IMR-90 (cell line): ENCODE results near the gene ACACB. TPM values are rescaled to one million over a fixed set of nuclear protein-coding genes. Genes with fewer than 3 reads are reported as not detected.
A peak's percentile ranks its signal among the peaks of the same experiment; 100 is the strongest.

Source experiments
- ATAC-seq: fragments of 200-7000 bp; cut with Tn5 transposase; 2 replicates; pipeline ENCODE4 v1.9.1; 2020; ENCODE audit warnings: low read depth, mild to moderate bottlenecking, moderate library complexity
- BruUV-seq: library from RNA; stranded (reverse); fragments of 400-500 nt; replicated peaks from 2 replicates; lab custom pipeline; 2021; lab: Mats Ljungman, UMichigan
- CTCF ChIA-PET: fragments of 300-600 bp; formaldehyde crosslinking; extraction: SDS; loops from one replicate; lab custom pipeline; 2021; ENCODE audit warnings: antibody characterized with exemption; lab: Yijun Ruan, JAX
- POLR2A ChIA-PET: fragments of 300-600 bp; sonication (Branson Sonifier 250); formaldehyde crosslinking; loops from one replicate; lab custom pipeline; 2022; ENCODE audit warnings: antibody characterized with exemption; ENCODE audit not compliant: unreplicated experiment; lab: Charles Lee
- DNase-seq: peaks from one replicate; pipeline ENCODE4 v3.0.0; 2013
- H2AFZ ChIP-seq: replicated peaks from 2 replicates; pipeline ENCODE3; 2013; ENCODE audit warnings: low read length, mild to moderate bottlenecking; ENCODE audit not compliant: poor library complexity
- H2AK5ac ChIP-seq: 2 replicates; pipeline ENCODE4 v1.6.1; 2013; ENCODE audit warnings: low read depth, low read length, inconsistent platforms
- H2AK9ac ChIP-seq: replicated peaks from 2 replicates; pipeline ENCODE3; 2013; ENCODE audit warnings: mild to moderate bottlenecking, low read depth, low read length, moderate library complexity; ENCODE audit not compliant: poor library complexity
- H2BK120ac ChIP-seq: 2 replicates; pipeline ENCODE4 v1.6.1; 2013; ENCODE audit warnings: low read depth, low read length, inconsistent platforms
- H2BK15ac ChIP-seq: 3 replicates; pipeline ENCODE4 v1.6.1; 2013; ENCODE audit warnings: low read depth, low read length, inconsistent platforms
- H2BK20ac ChIP-seq: 2 replicates; pipeline ENCODE4 v1.6.1; 2013; ENCODE audit warnings: low read depth, mild to moderate bottlenecking, inconsistent platforms, low read length, moderate library complexity
- H2BK5ac ChIP-seq: 2 replicates; pipeline ENCODE4 v1.6.1; 2013; ENCODE audit warnings: mild to moderate bottlenecking, low read depth, low read length, inconsistent platforms; ENCODE audit not compliant: poor library complexity, severe bottlenecking
- H3K14ac ChIP-seq: replicated peaks from 2 replicates; pipeline ENCODE4 v1.6.1; 2013; ENCODE audit warnings: low read depth, low read length, inconsistent platforms
- H3K18ac ChIP-seq: 2 replicates; pipeline ENCODE4 v1.6.1; 2013; ENCODE audit warnings: low read depth, low read length, control low read depth
- H3K23ac ChIP-seq: 2 replicates; pipeline ENCODE4 v1.6.1; 2013; ENCODE audit warnings: low read depth, low read length, inconsistent platforms
- H3K27ac ChIP-seq: 2 replicates; pipeline ENCODE4 v1.5.1; 2013; ENCODE audit warnings: mild to moderate bottlenecking, control low read depth, low read length; ENCODE audit not compliant: insufficient read depth
- H3K27me3 ChIP-seq: 2 replicates; pipeline ENCODE4 v1.6.1; 2013; ENCODE audit warnings: low read length; ENCODE audit not compliant: control insufficient read depth, insufficient read depth
- H3K36me3 ChIP-seq: 2 replicates; pipeline ENCODE4 v1.6.1; 2013; ENCODE audit warnings: low read length, mixed read lengths; ENCODE audit not compliant: control insufficient read depth, insufficient read depth
- H3K4ac ChIP-seq: 2 replicates; pipeline ENCODE4 v1.6.1; 2013; ENCODE audit warnings: low read depth, low read length, inconsistent platforms
- H3K4me1 ChIP-seq: 2 replicates; pipeline ENCODE4 v1.6.1; 2013; ENCODE audit warnings: low read length, mixed read lengths; ENCODE audit not compliant: control insufficient read depth, insufficient read depth
- H3K4me2 ChIP-seq: 2 replicates; pipeline ENCODE4 v1.6.1; 2013; ENCODE audit warnings: low read depth, mild to moderate bottlenecking, control low read depth, low read length, moderate library complexity
- H3K4me3 ChIP-seq: 2 replicates; pipeline ENCODE4 v1.5.1; 2013; ENCODE audit warnings: low read depth, mild to moderate bottlenecking, control low read depth, low read length, moderate library complexity; ENCODE audit not compliant: insufficient read depth
- H3K56ac ChIP-seq: 2 replicates; pipeline ENCODE4 v1.6.1; 2013; ENCODE audit warnings: low read length, inconsistent platforms; ENCODE audit not compliant: insufficient read depth; ENCODE audit errors: extremely low read depth
- H3K79me1 ChIP-seq, 2 experiments: 2 replicates each; pipeline ENCODE4 v1.6.1; 2013; ENCODE audit warnings: low read length in 2 of 2, inconsistent platforms in 1 of 2, low read depth in 1 of 2
- H3K9ac ChIP-seq: 2 replicates; pipeline ENCODE4 v1.6.1; 2013; ENCODE audit warnings: low read depth, low read length, control low read depth
- H3K9me1 ChIP-seq: 2 replicates; pipeline ENCODE4 v1.6.1; 2013; ENCODE audit warnings: low read length, inconsistent platforms; ENCODE audit not compliant: insufficient read depth
- H3K9me3 ChIP-seq: 2 replicates; pipeline ENCODE4 v1.6.1; 2013; ENCODE audit warnings: low read length; ENCODE audit not compliant: control insufficient read depth, insufficient read depth
- H4K20me1 ChIP-seq: 2 replicates; pipeline ENCODE4 v1.6.1; 2013; ENCODE audit warnings: low read length, inconsistent platforms; ENCODE audit not compliant: insufficient read depth
- H4K5ac ChIP-seq: 2 replicates; pipeline ENCODE4 v1.6.1; 2013; ENCODE audit warnings: mild to moderate bottlenecking, low read depth, low read length, control low read depth
- H4K8ac ChIP-seq, 2 experiments: 2 replicates each; pipeline ENCODE4 v1.6.1; 2013; ENCODE audit warnings: low read depth in 2 of 2, low read length in 2 of 2, control low read depth in 1 of 2, inconsistent platforms in 1 of 2
- H4K91ac ChIP-seq: 2 replicates; pipeline ENCODE4 v1.6.1; 2013; ENCODE audit warnings: low read depth, low read length, inconsistent platforms; ENCODE audit not compliant: insufficient read depth
- CEBPB ChIP-seq: IDR thresholded peaks from 2 replicates; pipeline ENCODE4 v1.6.1; 2012; ENCODE audit warnings: low read depth, low read length, improper control_type of control experiment
- FOS ChIP-seq: fragments of 150-350 bp; IDR thresholded peaks from 2 replicates; pipeline ENCODE4 v1.6.1; 2016; ENCODE audit warnings: low read depth, low read length
- MAFK ChIP-seq: IDR thresholded peaks from 2 replicates; pipeline ENCODE4 v1.6.1; 2012; ENCODE audit warnings: low read depth, low read length, improper control_type of control experiment
- MAZ ChIP-seq: IDR thresholded peaks from 2 replicates; pipeline ENCODE4 v1.6.1; 2012; ENCODE audit warnings: low read depth, mild to moderate bottlenecking, low read length, improper control_type of control experiment, moderate library complexity, borderline replicate concordance
- MXI1 ChIP-seq: IDR thresholded peaks from 2 replicates; pipeline ENCODE4 v1.6.1; 2012; ENCODE audit warnings: low read depth, mild to moderate bottlenecking, low read length, moderate library complexity, borderline replicate concordance
- POLR2A ChIP-seq: IDR thresholded peaks from 2 replicates; pipeline ENCODE4 v1.6.1; 2012; ENCODE audit warnings: mild to moderate bottlenecking, low read depth, low read length
- USF2 ChIP-seq: fragments of 150-350 bp; IDR thresholded peaks from 2 replicates; pipeline ENCODE4 v1.6.1; 2017; ENCODE audit warnings: mild to moderate bottlenecking, antibody characterized with exemption, low read length, low read depth
- WGBS, 2 experiments: methylation state at CpG; one replicate each; pipeline versions ENCODE4 v1.1.5 to v1.1.7; 2013; ENCODE audit warnings: missing lambda C conversion rate in 2 of 2; ENCODE audit not compliant: insufficient read length in 1 of 2; ENCODE audit errors: extremely low coverage in 2 of 2; 5-methylcytosine and 5-hydroxymethylcytosine counted together
- dilution Hi-C: fragments of 300-500 bp; cut with HindIII; formaldehyde crosslinking; loops from one replicate; pipeline ENCODE4 v1.14.3; 2018; ENCODE audit warnings: low sequenced_read_pairs; ENCODE audit not compliant: unreplicated experiment
- in situ Hi-C: fragments of 300-500 bp; cut with MboI; formaldehyde crosslinking; loops from 3 replicates; pipeline ENCODE4 v1.14.3; 2019; ENCODE audit warnings: low sequenced_read_pairs, inconsistent platforms, mixed read lengths
- intact Hi-C: fragments of 100-400 bp; cut with micrococcal nuclease; formaldehyde crosslinking; loops from 2 replicates; pipeline ENCODE4 v1.10.0; 2022
- polyA plus RNA-seq, 3 experiments: library from polyadenylated mRNA; depleted of rRNA; stranded (reverse); fragments of >200 nt; gene quantifications; 2 replicates each; pipeline ENCODE4 v1.2.3, GENCODE V29; 2012; ENCODE audit warnings: low replicate concordance in 1 of 3
- total RNA-seq: library from RNA; depleted of rRNA; stranded (reverse); fragments of >200 nt; gene quantifications from 2 replicates; pipeline ENCODE4 v1.2.3, GENCODE V29; 2012

ACACB gene
- total and polyA plus RNA-seq, 2 of the 4 experiments (the other 2 are of a cell fraction): 2.0 to 2.1 TPM

- Histone ChIP-seq H4K91ac (0 out of 2 replicates have a peak within 1 kb of the TSS, but pooled peaks have one; percentile 19), H2BK20ac (no peak within 1 kb of the TSS), H4K8ac (peak within 1 kb of the TSS; percentile 51 to 64; a peak in 2 of 4 replicates), H4K5ac (peak within 1 kb of the TSS; percentile 73), H2BK120ac (no peak within 1 kb of the TSS), H3K9ac (peak within 1 kb of the TSS; percentile 94), H3K4me3 (peak within 1 kb of the TSS; percentile 80), H3K4me2 (peak within 1 kb of the TSS; percentile 93), H3K4me1 (peaks cover under 1% of the 10 kb centered on the region), H3K36me3 (peaks cover 10% of the 10 kb centered on the region), H2AK9ac (peak within 1 kb of the TSS; percentile 46), H2BK15ac (no peak within 1 kb of the TSS), H2AK5ac (no peak within 1 kb of the TSS), H3K14ac (no peak within 1 kb of the TSS), H3K79me1 (peaks cover 20 to 37% of the 10 kb centered on the region in 2 experiments), H3K23ac (no peak within 1 kb of the TSS), H3K18ac (no peak within 1 kb of the TSS), H3K27me3 (no peaks in the 10 kb centered on the region), H3K56ac (0 out of 2 replicates have a peak within 1 kb of the TSS, but pooled peaks have one; percentile 73), H3K4ac (peak within 1 kb of the TSS; percentile 7; the same call in 1 of the 2 replicates), H3K9me3 (no peaks in the 10 kb centered on the region), H2AFZ (peak within 1 kb of the TSS; percentile 93), H3K9me1 (0 out of 2 replicates have a peak, but pooled peaks cover 8% of the 10 kb centered on the region), H2BK5ac (peak within 1 kb of the TSS; percentile 15), H4K20me1 (no peaks in the 10 kb centered on the region), H3K27ac (peak within 1 kb of the TSS; percentile 70)
- ATAC-seq (peak; percentile 96), DNase-seq (peak; percentile 91)
- in situ Hi-C loops (loop anchor here (10.0 to 25.0 kb wide), 2 partner anchors 293 to 460 kb away; partner anchors contain the start of gene SELPLG), dilution Hi-C loops (no loop called here), intact Hi-C loops (loop anchor here (10.0 kb wide), 3 partner anchors 143 to 433 kb away; partner anchors contain the start of gene SSH1)
- CTCF ChIA-PET: interaction anchor here (1.7 kb wide), 1 partner anchor 14 kb away, joined by 10 read pairs; no protein-coding TSS in a partner anchor
- no TSS peak for BruUV-seq
- WGBS, 2 experiments: 1% methylated on average over 14 of the region's 71 CpGs; no CpG with 5 or more reads in 1 of the 2 experiments
- POLR2A ChIA-PET: no interaction called here
- TF ChIP-seq MAZ (peak; percentile 41; the same call in 1 of the 2 replicates), POLR2A (no peak), FOS (peak; percentile 89), CEBPB (no peak), MXI1 (peak; percentile 96), USF2 (peak; percentile 81), MAFK (no peak)
Measured at GRCh38 chr12:109097435-109098182, 18.8 kb upstream of the ACACB start, which contains the start of gene UNG. Gene UNG, plus strand, starts transcription at chr12:109097597. Its CDS starts 83 bp downstream, at chr12:109097680.
